Kidney (tissue), 14 donors: ENCODE results near the gene ISYNA1. TPM values are rescaled to one million over a fixed set of nuclear protein-coding genes. Genes with fewer than 3 reads are reported as not detected.
A peak's percentile ranks its signal among the peaks of the same experiment; 100 is the strongest.

Experiments
- DNase-seq, 5 donors: peaks; one replicate each; pipeline ENCODE4 v3.0.0-alpha.2; 2013 to 2020
- FAIRE-seq: peaks from 2 replicates; lab custom pipeline; 2012; peaks lifted over from hg19 to GRCh38; lab: Jason Lieb, UNC
- H3K27ac ChIP-seq, 2 donors: one replicate each; pipeline ENCODE4 v1.7.0; 2013; ENCODE audit warnings: low read depth in 2 of 2, low read length in 2 of 2, inconsistent platforms in 1 of 2
- H3K27me3 ChIP-seq: one replicate; pipeline ENCODE4 v1.7.1; 2013; ENCODE audit warnings: low read length, inconsistent platforms; ENCODE audit not compliant: control insufficient read depth, insufficient read depth
- H3K36me3 ChIP-seq, 3 donors: one replicate each; pipeline versions ENCODE4 v1.7.0 to v1.7.1; 2013; ENCODE audit warnings: low read length in 3 of 3, control low read depth in 1 of 3, inconsistent platforms in 1 of 3; ENCODE audit not compliant: insufficient read depth in 3 of 3, control insufficient read depth in 2 of 3
- H3K4me1 ChIP-seq, 3 donors: one replicate each; pipeline versions ENCODE4 v1.7.0 to v1.7.1; 2013; ENCODE audit warnings: low read length in 3 of 3, inconsistent platforms in 1 of 3, low read depth in 1 of 3; ENCODE audit not compliant: control insufficient read depth in 2 of 3, insufficient read depth in 2 of 3
- H3K4me3 ChIP-seq, 3 donors: one replicate each; pipeline versions ENCODE4 v1.7.0 to v1.8.1; 2013; ENCODE audit warnings: low read length in 3 of 3, control low read depth in 1 of 3, inconsistent platforms in 1 of 3
- H3K9ac ChIP-seq, 3 donors: one replicate each; pipeline versions ENCODE4 v1.7.0 to v1.7.1; 2013; ENCODE audit warnings: low read length in 3 of 3, control low read depth in 1 of 3, inconsistent platforms in 1 of 3
- H3K9me3 ChIP-seq, 3 donors: one replicate each; pipeline versions ENCODE4 v1.7.0 to v1.7.1; 2013; ENCODE audit warnings: low read length in 3 of 3, control low read depth in 1 of 3, inconsistent platforms in 1 of 3; ENCODE audit not compliant: control insufficient read depth in 2 of 3, insufficient read depth in 1 of 3
- intact Hi-C: fragments of 100-400 bp; cut with DNase I; formaldehyde crosslinking; loops from one replicate; pipeline ENCODE4 v1.11.1; 2022
- polyA plus RNA-seq: library from polyadenylated mRNA; stranded (reverse); fragments of 350-450 nt; fragmentation: Illumina TruSeq; extraction: RNeasy Lipid Tissue Mini Kit (QIAGEN cat#74804); gene quantifications from one replicate; pipeline ENCODE4 v1.2.3, GENCODE V29; 2014; ENCODE audit warnings: low read depth, low replicate concordance; ENCODE audit not compliant: insufficient read depth
- total RNA-seq: library from RNA; stranded (reverse); fragmentation: NEBNext Ultra II Directional; extraction: Animal tissue kit (Norgen Biotek cat#: 25700); gene quantifications from one replicate; pipeline ENCODE4 v1.2.1, GENCODE V29; 2021
- TF ChIP-seq, protein P1 (sequence below): IDR thresholded peaks from 3 replicates; pipeline ENCODE4 v1.5.1; 2012; ENCODE audit warnings: mild to moderate bottlenecking, moderate library complexity, borderline replicate concordance; ENCODE audit not compliant: insufficient read depth; ENCODE audit errors: extremely low read depth
- donor health status: control.
- donor health status: control.
- donor health status: control.
- donor health status: control.
- donor health status: control.
- donor health status: DM: yes; HTN: yes; CAD: no.
- donor health status: Normal renal cell carcinoma (clear cell type).

ISYNA1 gene
- total and polyA plus RNA-seq, 2 donors from 2014 or later, result 68.6 to 101 TPM

- TF ChIP-seq, protein P1, sequence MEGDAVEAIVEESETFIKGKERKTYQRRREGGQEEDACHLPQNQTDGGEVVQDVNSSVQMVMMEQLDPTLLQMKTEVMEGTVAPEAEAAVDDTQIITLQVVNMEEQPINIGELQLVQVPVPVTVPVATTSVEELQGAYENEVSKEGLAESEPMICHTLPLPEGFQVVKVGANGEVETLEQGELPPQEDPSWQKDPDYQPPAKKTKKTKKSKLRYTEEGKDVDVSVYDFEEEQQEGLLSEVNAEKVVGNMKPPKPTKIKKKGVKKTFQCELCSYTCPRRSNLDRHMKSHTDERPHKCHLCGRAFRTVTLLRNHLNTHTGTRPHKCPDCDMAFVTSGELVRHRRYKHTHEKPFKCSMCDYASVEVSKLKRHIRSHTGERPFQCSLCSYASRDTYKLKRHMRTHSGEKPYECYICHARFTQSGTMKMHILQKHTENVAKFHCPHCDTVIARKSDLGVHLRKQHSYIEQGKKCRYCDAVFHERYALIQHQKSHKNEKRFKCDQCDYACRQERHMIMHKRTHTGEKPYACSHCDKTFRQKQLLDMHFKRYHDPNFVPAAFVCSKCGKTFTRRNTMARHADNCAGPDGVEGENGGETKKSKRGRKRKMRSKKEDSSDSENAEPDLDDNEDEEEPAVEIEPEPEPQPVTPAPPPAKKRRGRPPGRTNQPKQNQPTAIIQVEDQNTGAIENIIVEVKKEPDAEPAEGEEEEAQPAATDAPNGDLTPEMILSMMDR, result no peak
- Histone ChIP-seq H3K27me3 (no peaks in the 10 kb centered on the region), H3K36me3 (no peaks in the 10 kb centered on the region), H3K27ac (no peak overlapping the region), H3K4me3 (peak overlapping the region in 1 of 3 donors; percentile 37), H3K9ac (peak overlapping the region in 1 of 3 donors; percentile 34), H3K9me3 (no peaks in the 10 kb centered on the region), H3K4me1 (peaks cover 0 to 4% (median 0%) of the 10 kb centered on the region in 3 donors)
- FAIRE-seq, result no peak
- intact Hi-C loops, result no loop called here
- DNase-seq, result no peak
Observed at GRCh38 chr19:18432275-18433014, 5.5 kb downstream of the ISYNA1 start.

DNA sequence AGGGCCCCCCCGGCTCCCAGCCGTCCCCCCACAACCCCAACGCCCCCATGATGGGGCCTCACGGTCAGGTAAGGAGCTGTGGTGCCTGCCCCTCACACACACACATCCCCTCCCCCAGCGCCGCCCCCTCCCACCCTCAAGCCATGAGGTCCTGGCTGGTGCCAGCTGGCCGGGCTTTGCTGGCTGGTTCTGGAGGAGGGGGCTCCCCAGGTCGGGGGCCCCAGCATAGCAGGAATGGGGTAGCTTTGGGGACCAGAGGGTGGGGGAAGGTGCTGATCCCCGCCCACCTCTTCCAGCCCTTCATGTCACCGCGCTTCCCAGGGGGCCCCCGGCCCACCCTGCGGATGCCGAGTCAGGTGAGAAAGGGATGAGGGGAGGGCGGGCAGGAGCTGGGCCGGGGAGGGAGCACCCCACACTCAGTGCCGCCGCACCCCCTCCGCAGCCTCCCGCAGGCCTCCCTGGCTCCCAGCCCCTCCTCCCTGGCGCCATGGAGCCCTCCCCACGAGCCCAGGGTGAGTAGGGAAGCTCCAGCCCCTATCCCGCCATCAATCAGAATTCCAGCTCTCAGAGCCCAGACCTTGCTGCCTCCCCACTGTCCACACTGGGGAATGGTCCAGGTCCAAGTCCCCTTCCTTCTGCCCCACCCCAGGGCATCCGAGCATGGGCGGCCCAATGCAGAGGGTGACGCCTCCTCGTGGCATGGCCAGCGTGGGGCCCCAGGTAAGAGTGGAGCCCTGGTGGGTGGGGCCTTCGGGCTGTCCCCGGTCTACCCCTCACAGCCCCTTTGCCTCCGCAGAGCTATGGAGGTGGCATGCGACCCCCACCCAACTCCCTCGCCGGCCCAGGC lies 6.4 kb downstream of the ISYNA1 start:
- DNase-seq, result peak in 1 of 5 donors; percentile 80
- H3K4me1 ChIP-seq, result peaks cover 0 to 6% (median 0%) of the 10 kb centered on the region in 3 donors
- intact Hi-C loops, result no loop called here

DNA sequence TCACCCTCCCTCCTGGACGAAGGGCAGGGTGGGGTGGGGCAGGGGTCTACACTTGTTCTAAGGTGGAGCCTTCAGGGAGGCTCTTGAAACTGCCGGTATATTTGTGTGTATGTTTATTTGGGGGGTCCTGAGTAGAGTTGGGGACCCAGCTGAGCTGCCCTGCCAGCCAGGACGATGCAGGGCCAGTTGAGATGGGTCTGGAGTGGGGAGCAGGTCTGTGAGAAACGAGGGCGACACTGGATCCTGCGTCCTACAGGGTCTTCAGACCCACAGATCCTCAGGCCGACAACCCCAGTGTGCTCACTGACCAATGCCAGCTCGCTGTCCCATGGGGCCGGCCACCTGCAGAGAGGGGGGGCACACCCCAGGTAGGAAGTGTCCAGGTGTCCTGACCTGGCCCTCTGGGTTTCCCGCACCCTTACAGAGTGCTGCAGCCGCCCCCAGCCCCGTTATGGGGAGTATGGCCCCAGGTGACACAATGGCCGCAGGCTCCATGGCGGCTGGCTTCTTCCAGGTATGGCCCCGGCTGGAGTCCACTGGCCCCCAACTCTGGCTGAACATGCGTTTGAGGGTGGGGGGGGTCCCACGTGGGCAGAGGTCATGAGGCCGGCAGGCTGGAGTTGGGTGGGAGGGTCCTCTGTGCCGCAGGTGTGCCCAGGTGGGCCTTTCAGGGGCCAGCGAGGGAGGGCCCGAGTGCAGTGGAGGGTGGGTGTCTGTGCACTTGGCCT lies 7.4 kb downstream of the ISYNA1 start:
- TF ChIP-seq, protein P1, result no peak
- no peak overlapping the region for H3K4me3 ChIP-seq
- DNase-seq (peak in 1 of 5 donors; percentile 79), FAIRE-seq (no peak)
- H3K27me3 ChIP-seq, result no peaks in the 10 kb centered on the region
- H3K9me3 ChIP-seq, result no peaks in the 10 kb centered on the region
- intact Hi-C loops, result no loop called here
- H3K27ac ChIP-seq, result no peak overlapping the region
- no peaks in the 10 kb centered on the region for H3K36me3 ChIP-seq
- H3K4me1 ChIP-seq, result peaks cover 0 to 9% (median 0%) of the 10 kb centered on the region in 3 donors
- no peak overlapping the region for H3K9ac ChIP-seq

More for the DNA sequence above, 6.4 kb downstream of the ISYNA1 start:
- no peaks in the 10 kb centered on the region for H3K9me3 ChIP-seq
- H3K27ac ChIP-seq, result no peak overlapping the region
- TF ChIP-seq, protein P1, result no peak
- FAIRE-seq, result no peak
- no peaks in the 10 kb centered on the region for H3K27me3 ChIP-seq
- H3K9ac ChIP-seq, result no peak overlapping the region
- H3K36me3 ChIP-seq, result no peaks in the 10 kb centered on the region
- H3K4me3 ChIP-seq, result no peak overlapping the region
